Thyroid gland (tissue), 4 donors: Measurements from ENCODE around the gene IRS2.

Experiments
- POLR2A ChIP-seq, 2 donors: fragments of 450-650 bp; IDR thresholded peaks; one replicate each; pipeline ENCODE4 v1.6.1; 2017; ENCODE audit warnings: antibody characterized with exemption in 2 of 2, mild to moderate bottlenecking in 2 of 2, moderate library complexity in 1 of 2
- TF ChIP-seq, protein P1 (sequence below), 6 experiments: fragments of 200-600 bp in 3 of 6; fragments of 450-650 bp in 3 of 6; sonication (generic) in 3 of 6; IDR thresholded peaks; one replicate each; pipeline ENCODE4 v1.5.1; 2016 to 2019; ENCODE audit warnings: antibody characterized with exemption in 6 of 6, mild to moderate bottlenecking in 2 of 6, inconsistent platforms in 1 of 6, moderate library complexity in 1 of 6

DNA sequence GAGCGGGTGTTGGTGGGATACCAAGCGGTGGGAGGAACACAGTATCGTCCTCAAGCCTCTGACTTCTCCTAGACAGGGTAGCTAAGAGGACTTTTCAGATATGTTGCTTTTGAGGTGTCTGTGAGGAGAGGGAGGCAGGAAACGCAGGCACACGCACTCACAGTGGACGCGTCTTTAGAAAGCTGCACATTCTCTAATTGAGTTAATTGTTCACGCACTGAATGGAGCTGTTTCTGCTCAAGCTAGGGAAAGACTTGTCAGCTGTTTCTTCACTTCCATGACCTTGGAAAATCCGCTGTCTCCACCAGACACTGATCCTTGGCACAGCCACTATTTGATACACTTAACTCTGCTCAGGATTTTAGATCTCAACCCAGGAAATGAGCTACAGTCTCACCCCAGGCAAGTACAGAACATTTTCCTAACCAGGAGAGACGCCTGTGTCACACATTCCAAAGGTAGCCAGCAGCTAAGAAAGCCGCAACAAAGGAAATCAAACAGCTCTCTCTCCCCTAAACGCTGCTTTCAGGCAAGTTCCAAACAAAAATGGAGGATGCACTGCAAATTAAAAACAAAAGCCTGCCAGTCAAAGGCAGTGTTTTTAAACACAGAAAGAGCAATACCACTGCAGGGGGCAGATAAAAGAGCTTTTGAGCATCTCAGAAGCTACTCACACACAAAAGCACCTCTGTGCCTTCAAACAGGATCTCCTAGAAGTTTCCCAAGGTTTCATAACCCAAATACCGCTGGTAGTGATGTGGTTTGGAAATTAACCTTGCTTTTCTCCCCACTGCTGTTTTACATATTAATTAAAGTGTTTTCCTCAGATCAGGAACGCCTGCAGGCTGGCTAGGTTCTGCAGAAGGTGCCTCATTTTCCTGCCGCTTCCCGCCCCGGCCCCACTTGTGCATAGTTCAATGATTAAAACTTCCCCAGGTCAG is 57.3 kb downstream of the IRS2 start:
- TF ChIP-seq, protein P1, sequence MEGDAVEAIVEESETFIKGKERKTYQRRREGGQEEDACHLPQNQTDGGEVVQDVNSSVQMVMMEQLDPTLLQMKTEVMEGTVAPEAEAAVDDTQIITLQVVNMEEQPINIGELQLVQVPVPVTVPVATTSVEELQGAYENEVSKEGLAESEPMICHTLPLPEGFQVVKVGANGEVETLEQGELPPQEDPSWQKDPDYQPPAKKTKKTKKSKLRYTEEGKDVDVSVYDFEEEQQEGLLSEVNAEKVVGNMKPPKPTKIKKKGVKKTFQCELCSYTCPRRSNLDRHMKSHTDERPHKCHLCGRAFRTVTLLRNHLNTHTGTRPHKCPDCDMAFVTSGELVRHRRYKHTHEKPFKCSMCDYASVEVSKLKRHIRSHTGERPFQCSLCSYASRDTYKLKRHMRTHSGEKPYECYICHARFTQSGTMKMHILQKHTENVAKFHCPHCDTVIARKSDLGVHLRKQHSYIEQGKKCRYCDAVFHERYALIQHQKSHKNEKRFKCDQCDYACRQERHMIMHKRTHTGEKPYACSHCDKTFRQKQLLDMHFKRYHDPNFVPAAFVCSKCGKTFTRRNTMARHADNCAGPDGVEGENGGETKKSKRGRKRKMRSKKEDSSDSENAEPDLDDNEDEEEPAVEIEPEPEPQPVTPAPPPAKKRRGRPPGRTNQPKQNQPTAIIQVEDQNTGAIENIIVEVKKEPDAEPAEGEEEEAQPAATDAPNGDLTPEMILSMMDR (IDR thresholded peaks at IDR 0.05): no peak
- TF ChIP-seq POLR2A (IDR thresholded peaks at IDR 0.05): no peak
